ENCODE results near the gene IDH3B.
A peak's percentile ranks its signal among the peaks of the same experiment; 100 is the strongest.
"Not testable (repeated sequence)": the region's sequence is repeated elsewhere in the genome, so short reads cannot be mapped to it uniquely, and the experiment has no call there.

IDH3B gene

DNA sequence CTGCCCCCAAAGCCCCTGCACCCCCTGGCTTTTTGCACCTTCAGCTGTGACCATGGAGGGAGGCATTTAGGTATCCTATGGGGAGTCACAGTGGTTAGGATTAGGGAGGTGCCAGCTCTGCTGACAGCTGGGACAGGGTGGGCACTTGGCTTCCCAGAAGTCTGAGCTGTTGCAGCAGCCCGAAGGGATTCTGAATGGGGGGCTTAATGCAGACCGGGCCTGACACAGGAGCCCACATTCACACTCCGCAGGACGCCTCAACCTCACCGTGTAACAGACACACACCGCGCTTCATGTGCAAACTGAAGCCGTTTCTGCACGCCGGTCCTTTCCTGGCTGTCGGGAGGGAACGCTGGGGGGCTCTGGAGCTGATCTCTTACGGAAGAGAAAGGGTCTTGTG, 30.5 kb upstream of the IDH3B start:
- no peak for DNase-seq (ENCODE audit: low read depth)

DNA sequence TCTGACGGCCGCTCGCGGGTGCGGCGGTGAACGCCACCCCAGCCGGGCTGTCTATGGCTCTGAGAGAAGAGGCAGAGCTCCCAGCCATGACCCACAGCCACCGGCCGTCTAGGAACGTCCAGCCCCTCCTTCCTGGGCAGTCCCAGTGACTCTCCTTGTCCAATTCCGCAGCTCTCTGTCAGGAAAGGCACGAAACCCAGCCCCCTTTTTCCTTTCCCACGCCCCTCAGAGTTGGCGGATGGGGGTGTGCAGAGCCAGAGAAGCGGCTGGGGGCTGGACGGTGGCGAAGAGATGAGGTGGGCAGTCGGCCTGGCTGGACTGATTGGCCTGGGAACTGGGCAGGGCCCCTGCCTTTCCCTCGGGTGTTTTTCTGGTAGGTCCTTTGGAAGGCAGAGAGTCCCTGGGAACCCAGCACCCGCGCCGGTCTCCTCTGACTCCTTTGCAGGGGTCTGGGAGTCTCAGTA, 30.0 kb upstream of the IDH3B start:
- no peak for DNase-seq (ENCODE audit: low read depth)

DNA sequence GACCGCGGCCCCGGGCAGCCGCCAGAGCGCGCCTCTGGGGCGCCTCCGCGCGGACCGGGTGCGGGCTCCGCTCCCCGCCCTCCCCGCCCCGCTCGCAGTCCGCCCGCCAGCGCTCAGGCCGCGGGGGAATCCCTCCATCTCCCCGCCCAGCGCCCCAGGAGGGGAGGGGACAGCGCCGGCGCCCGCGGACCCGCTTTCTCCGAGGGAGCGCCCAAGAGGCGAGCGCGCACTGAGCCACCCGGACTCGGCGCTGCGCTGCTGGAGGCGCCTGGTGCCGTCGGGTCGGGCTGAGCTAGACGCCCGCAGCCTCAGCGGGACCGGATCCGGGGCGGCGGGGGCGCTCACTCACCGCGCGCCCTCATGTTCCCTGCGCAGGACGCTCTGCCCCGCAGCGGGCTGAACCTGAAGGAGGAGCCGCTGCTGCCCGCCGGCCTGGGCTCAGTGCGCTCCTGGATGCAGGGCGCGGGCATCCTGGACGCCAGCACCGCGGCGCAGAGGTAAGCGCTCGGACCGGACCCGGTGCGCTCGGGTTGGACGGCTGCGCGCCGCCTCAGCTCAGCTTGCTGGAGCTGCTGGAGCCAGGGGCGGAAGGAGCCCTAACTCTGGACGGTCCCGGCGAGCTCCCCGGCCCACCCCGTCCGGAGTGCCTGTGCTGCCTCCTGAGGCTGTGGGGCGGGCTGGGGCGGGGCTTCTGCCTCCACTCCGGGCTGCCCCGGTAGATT, 29.4 kb upstream of the IDH3B start:
- DNase-seq (ENCODE audit: low read depth) = peak; percentile 33

DNA sequence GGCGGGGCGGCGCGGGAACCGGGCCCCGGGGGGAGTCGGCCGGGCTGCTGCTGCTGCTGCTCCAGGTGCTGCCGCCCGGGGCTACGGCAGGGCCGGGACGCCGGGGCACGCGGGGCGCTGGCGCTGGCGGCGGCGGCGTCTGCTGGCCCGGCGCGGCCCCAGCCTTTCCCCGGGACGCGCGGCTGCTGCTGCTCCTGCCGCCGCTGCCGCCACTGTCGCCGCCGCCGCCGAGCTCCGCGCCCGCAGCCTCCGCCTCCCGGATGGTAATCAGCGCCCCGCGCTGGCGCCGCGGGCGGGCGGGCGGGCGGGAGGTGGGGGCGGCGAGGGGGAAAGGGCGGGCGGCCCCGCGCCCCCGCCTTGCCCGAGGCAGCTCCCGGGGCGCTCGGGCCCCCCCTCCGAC, 28.9 kb upstream of the IDH3B start:
- DNase-seq (ENCODE audit: low read depth) = no peak

DNA sequence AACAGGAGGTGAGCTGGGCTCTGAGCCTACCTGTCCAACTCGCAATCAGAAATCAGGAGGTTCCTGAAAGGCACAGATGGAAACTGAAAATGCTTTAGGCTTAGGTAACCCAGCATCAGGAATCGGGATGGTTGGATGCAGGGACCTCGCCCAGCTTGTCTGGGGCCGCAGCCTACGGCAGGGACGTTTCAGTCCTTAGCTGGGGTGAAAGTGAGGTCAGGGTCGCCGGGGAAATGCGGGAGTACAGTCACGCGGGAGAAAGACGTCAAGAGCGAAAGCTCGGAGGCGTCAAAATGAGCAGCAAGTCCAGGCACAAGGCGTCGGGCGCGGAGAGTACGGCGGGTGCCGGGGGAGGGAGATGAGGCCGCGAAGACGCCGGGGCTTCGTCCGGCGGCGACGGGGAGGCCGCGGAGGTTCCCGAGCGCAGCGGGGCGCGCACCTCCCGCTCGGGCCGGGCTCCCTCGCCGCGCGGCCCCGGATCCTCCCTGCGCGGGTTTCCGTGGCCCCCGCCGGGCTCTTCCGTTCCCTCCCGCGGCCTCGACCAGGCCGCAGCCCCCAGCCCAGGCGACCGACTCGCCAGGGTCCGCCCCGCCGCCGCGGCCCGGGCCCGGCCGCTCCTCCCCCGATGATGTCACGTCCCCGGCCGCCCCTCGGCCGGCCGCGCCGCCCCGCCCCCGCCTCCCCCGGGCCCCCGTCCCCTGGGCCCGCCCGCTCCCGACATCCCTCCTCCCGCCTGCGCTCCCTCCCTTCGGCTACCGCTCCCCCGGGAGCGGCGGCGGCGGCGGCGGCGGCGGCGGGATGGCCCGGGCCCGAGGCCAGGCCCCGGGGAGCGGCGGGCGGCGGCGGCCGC, 28.2 kb upstream of the IDH3B start, which contains the start of gene EBF4:
Gene EBF4, plus strand, starts transcription at position 745 of the 850 bp plus-strand sequence. CDS start 866 bp downstream, outside the sequence.
- DNase-seq (ENCODE audit: low read depth) = no peak

DNA sequence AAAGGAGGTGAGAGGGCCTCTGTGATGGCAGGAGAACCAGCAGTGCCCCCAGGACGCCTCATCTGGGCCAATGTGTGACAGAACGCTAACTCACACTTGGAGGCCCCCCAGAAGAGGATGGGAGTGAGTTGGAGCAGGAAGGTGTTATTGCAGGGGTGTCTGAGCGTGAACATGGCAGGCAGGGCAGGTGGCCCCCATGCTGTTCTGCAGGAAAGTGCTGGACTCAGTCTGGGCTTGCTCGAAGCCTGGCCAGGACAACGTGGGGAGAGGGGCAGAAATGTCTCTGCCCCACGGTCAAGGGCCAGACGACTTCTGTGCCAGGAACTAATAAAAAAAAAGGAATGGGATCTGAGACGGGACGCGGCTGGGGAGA, 27.6 kb upstream of the IDH3B start:
- no peak for DNase-seq (ENCODE audit: low read depth)

DNA sequence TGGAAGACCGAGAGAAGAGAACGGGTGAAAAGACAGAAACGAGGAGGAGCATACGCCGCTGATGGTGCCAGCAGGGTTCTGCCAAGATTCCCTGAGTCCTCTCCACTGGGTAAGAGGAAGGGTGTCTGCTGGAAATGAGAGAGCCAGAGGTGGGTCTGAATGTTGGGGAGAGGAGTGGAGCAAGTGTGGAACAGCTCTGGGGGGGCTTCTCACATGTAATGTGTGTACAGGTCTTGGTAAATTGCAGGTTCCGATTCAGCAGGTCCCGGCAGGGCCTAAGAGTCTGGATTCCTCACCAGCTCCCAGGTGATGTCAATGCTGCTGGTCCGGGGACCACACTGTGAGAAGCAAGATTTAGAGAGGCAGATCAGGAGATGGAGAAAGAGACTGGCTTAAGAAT, 27.1 kb upstream of the IDH3B start:
- DNase-seq (ENCODE audit: low read depth) = no peak

DNA sequence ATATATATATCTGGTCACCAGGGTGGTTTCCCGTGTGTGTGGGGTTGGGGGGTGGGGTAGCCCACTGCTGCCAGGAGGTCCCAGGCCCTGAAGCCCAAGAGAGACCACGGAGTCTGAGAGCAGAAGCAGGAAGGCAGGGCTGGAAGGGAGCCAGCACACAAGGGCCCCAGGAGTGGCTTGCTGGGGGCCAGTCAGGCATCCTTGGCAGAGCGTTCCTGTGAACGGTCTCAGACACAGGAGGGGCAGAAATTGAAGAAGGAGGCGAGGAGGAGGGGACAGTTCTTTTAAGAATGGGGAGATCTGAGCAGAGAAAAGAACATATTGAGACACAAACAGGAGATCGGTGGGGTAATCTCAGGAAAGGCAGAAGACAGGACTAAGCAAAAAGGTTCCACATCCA, 26.7 kb upstream of the IDH3B start:
- no peak for DNase-seq (ENCODE audit: low read depth)

DNA sequence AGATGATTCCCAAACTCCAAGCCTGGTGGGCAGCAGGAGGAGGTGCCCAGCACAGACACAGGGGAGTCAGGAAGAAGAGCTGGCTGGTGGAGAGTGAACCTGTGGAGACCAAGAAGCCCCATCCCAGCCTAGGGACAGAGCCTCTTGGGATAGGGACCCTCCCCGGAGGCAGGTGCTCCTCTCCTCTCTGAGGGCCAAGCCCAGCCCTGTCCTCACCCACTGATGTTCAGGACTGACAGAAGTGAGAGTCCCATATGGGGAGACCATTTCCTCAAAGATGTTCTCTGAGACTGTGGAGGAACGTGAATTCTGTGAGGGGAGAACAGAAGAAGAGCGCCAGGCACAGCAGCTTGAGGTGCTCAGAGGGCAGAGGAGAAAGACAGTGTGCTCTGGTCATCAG, 26.2 kb upstream of the IDH3B start:
- DNase-seq (ENCODE audit: low read depth) = no peak

DNA sequence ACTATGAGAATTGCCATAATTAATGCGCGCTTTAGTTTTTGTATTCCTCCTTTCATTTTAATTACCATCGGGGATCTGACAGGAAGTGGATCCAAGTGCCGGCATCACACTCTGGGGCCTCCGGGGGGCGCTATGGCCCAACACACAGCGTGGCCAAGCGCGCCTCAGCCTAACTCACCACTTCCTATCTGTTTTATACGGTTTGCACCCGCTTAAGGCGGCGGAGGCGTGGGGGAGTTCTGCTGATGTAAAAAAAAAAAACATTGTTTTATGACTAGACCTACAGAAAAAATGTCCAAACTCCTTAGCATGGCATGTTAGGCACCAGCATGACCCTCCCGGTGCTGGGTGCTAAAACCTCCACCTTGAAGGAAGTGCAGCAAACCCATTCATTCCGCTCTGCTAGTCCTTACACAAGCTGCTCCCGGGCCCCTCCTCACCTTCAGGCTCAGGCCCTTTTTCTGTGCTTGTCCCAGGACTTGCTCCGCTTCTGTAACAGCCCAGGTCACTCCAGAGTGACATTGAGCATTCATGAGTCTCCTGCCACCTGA, 24.1 kb upstream of the IDH3B start:
- peak; percentile 61 for DNase-seq (ENCODE audit: low read depth)

DNA sequence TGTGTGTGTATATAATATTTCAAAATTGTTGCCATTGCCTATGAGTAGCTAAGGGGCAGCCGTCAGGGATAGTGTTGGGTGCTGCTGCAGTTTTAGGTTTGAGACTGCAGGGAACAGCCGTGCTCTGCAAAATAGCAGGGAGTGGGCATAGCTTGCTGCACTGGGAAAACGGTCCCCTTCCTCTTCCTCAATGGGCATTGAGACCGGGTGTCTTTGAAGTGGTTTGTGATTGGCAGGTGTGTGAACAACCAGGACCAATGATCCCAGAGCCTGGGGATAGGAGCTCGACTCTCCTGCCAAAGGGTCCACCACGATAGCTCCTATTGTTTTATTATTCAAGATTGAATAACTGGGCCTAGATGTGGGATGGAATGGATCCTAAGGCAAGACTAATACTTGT, 23.5 kb upstream of the IDH3B start:
- no peak for DNase-seq (ENCODE audit: low read depth)

DNA sequence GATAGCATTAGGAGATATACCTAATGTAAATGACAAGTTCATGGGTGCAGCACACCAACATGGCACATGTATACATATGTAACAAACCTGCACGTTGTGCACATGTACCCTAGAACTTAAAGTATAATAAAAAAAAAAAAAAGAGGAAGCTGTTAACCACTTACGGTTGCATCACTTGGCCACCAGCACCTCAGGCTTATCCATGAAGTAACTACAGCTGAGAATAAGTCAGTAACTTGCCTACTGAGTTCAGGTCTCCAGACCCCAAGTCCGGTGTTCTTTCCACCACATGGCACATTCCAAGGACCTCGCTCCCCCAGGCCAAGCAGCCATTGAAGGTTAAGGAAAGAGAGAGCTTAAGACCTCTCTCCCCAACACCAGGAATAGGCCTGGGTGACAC, 20.8 kb upstream of the IDH3B start:
- DNase-seq (ENCODE audit: low read depth) = not testable (repeated sequence)

DNA sequence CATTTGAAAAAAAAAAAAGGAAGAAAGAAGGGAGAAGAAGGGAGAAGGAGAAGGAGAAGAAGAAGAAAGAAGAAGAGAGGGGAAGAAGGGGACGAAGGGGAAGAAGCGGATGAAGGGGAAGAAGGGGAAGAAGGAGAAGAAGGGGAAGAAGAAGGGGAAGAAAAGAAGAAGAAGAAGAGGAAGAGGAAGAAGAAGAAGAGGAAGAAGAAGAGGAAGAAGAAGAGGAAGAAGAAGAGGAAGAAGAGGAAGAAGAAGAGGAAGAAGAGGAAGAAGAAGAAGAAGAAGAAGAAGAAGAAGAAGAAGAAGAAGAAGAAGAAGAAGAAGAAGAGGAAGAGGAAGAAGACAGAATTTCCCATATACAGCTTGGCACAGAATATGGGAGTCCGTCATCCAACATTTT, 18.0 kb upstream of the IDH3B start:
- DNase-seq (ENCODE audit: low read depth) = not testable (repeated sequence)

DNA sequence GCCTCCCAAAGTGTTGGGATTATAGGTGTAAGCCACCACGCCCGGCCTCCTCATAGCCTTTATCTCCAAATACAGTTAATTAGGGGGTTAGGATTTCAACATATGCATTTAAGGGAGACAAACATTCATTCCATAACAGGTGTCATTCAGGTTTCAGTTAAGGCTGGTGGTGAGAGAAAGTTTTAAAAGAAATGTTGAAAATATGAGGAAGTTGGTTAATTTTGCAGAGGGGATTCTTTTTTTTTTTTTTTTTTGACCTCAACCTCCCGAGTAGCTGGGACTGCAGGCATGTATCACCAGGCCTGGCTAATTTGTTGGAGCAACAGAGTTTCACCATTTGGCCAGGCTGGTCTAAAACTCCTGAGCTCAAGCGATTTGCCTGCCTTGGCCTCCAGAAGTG, 16.0 kb upstream of the IDH3B start:
- DNase-seq (ENCODE audit: low read depth) = no peak

DNA sequence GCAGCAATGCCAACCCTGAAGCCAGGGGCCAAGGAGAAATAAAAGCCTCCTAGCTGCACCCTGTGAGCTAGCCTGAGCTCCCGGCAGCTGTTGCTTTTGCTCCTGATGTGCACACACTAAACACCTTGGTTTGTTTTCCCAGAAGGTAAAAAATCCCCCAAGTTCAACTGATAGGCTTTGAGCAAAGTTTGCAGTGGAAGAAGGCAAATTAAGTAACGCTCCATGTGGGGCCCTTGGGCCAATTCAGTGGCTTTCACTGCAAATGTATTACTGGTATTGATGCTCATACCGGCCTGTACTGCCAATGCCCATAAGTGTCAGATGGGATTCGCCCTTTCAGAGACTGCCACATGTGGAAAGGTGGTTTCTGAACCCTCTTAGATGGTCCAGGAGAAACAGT, 9.4 kb upstream of the IDH3B start:
- no peak for DNase-seq (ENCODE audit: low read depth)

DNA sequence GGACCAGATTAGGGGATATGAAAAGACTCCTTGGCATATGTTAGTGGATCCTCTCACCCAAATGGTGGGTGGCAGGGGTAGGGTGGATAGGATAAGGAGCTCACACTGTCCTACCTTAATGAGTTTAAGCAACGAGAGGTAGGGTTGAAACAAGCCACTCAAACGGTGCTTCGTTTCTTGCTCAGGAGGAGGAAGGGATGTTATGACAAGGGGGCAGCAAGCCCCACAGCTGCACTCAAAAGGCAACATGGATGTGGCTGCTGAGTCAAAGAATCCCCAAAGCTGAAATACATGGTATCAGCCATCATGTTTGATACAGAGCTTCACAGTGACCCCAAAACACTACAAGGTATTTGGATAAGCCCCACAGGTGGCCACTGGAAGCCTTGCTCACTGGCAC, 8.4 kb upstream of the IDH3B start:
- DNase-seq (ENCODE audit: low read depth) = no peak

DNA sequence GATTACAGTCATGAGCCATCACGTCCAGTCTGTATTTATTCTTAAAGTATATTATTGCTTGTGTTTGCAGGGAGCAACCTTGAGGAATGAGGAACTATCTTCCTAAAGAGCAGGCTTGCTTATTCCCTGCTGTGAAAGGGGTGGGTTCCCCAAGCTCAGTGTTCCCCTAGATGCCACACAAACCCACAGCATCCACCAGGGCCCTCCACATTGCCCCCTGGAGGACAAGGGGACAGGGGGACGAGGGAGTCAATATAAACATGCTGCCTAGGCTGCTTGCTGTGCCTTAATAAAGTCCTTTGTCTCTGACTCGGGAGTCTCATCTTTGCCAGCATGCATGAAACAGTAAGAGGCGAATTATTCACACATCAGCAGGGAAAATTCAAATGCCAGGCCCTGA, 8.0 kb upstream of the IDH3B start:
- no peak for DNase-seq (ENCODE audit: low read depth)

DNA sequence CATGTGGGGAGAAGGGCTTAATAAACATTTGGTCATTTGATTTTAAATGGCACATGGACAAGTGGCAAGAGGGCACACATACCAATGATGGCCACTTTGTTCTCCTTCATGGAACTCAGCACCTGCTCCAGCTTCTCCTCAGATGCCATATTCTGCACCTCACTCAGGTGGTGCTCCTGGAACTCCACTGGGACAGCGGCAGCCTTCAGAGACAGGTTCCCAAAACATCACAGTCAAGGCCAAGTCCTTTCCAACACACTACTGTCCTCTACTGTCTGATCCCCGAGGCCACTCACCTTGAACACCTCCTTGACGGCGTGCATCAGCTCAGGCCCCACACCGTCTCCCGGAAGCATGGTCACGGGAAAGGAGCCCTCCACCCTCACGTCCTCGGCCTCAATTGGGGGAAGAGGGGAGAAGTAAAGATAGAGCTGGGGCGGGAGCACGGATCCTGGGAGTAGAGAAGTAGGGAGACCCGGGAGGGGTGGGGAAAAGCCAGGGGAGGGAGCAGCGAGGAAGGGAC, 591 bp downstream of the IDH3B start:
- no peak for DNase-seq (ENCODE audit: low read depth)

DNA sequence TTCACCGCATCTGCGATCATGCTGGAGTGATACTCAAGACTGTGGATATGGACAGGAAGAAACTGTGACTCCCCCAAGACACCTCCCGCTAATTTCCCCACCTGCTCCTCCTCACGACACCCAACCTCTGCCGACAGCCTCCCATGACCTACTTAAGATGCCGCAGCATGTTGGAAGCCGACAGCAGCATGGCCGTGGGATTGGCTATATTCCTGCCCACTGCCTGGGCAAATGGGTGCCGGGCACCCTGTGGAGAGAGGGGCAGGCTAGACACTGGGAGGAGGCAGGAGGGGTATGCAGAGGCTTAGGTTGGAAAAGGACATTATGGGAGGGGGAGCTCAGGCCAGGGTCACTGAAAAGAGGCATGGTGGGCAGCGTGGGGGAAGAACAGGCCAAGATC, 4.5 kb downstream of the IDH3B start:
- no peak for DNase-seq (ENCODE audit: low read depth)

DNA sequence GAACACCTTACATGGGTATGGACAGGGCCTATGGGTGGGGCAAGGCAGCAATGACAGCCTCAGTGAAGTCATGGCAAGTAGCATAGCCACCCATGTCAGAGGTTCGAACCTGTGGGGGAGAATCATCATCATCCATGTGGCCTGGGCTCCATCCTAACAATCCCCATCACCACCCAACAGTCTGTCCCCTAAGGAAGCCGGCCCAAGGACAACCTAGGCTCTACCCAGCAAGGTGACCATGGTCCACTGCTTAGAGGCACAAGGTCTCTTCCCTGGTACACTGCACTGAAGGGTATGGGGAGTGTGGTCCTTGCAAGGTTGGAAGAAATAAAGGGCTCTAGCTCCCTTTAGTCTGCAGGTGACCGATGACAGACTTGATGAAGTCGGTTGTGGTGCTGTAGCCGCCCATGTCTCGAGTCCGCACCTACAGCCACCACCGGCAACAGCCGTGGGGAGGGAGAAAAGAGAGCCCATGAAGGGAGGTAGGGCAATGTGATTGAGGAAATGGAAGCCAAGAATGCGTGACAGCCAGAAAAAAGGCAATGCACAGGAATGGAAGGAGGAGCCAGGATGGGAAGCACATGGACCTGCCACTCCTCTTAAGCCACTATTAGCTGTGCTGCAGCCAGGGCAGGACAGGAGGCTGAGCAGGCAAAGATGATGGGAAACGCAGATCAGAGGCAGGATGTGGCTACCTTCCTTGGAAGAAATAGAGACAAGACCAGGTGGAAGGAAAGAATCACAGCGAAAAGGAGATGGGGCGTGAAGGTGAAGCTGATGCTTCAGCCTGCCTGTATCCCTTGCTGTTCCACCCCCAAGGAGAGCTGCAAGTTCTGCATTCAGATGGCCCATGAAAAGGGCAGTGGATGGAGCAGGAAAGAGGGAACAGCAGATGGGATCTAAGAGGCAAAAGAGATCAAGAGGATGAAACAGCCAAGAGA, 5.3 kb downstream of the IDH3B start:
- no peak for DNase-seq (ENCODE audit: low read depth)

DNA sequence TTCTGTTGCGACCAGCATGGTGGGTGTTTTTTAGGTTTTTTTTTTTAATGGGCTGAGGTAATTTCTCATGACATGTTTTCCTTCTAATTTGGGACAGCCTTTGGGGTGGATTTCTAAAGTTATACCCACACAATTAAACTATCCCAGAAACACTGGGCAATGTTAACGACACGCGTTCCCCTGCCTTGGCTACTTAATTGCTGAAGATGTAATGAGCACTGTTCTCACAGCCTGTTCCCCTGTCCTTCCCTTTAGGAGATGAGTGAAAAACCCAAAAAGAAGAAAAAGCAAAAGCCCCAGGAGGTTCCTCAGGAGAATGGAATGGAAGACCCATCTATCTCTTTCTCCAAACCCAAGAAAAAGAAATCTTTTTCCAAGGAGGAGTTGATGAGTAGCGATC, 6.3 kb downstream of the IDH3B start:
- no peak for DNase-seq (ENCODE audit: low read depth)

DNA sequence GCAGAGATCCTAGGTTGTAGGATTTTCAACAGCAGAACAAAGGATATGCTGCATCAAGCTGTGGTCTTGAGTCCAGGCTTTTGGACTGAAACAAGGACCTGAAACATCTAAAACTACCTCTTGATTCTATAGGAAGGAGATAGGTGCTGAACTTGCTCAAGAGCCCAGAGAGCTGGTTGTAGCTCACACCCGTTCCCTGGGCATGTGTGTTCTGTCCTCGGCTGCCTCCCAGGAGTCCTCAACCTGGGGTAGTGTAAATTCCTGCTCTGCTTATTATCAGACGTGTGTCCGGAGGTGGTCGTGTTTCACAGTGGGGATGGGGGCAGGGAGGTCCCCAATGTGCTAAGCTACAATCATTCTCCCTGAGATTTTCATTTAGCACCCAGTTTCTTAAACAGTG, 6.8 kb downstream of the IDH3B start:
- no peak for DNase-seq (ENCODE audit: low read depth)
